ENCODE measurements around the gene MMP17. TPM values are rescaled to one million over a fixed set of nuclear protein-coding genes. Genes with fewer than 3 reads are reported as not detected.

Gene MMP17
- total RNA-seq, 2 experiments from 2014 or later = 0.17 to 0.27 TPM

- Histone ChIP-seq H3K4me1 (ENCODE audit: insufficient read depth, low read length) (no peaks in the 10 kb centered on the region), H3K27me3 (ENCODE audit: control insufficient read depth in 1 of 2, insufficient read depth in 2 of 2, low read length in 2 of 2) (no peaks in the 10 kb centered on the region), H3K9me3 (ENCODE audit: control insufficient read depth in 1 of 2, insufficient read depth in 1 of 2, low read length in 2 of 2) (no peaks in the 10 kb centered on the region), H3K36me3 (ENCODE audit: insufficient read depth, low read length) (no peaks in the 10 kb centered on the region), H3K4me3 (ENCODE audit: low read length) (no peak overlapping the region), H3K27ac (ENCODE audit: low read depth in 1 of 2, low read length in 2 of 2) (no peak overlapping the region)
- POLR2A ChIA-PET = no interaction called here
- intact Hi-C loops (cut with DNase I, micrococcal nuclease) = no loop called here
- no peaks in the 10 kb centered on the region for H3K9me3 Mint-ChIP-seq
- no peaks in the 10 kb centered on the region for H3K4me1 Mint-ChIP-seq (ENCODE audit: low read depth)
- no peaks in the 10 kb centered on the region for H3K27me3 Mint-ChIP-seq
- H3K36me3 Mint-ChIP-seq (ENCODE audit: low read depth) = no peaks in the 10 kb centered on the region
- CTCF ChIA-PET = no interaction called here
- peak in 1 of 14 experiments; percentile 6 for DNase-seq
- ATAC-seq (ENCODE audit: poor library complexity) = no peak
- no peak for TF ChIP-seq CTCF (IDR thresholded peaks at IDR 0.05)
- H3K27ac Mint-ChIP-seq = no peak overlapping the region
- no peak overlapping the region for H3K4me3 Mint-ChIP-seq
These were observed 39.9 kb downstream of the MMP17 start for GRCh38 chr12:131867891-131868675.

- Mint-ChIP-seq H3K4me1 (ENCODE audit: low read depth) (no peaks in the 10 kb centered on the region), H3K27ac (no peak overlapping the region), H3K36me3 (ENCODE audit: low read depth) (no peaks in the 10 kb centered on the region), H3K9me3 (no peaks in the 10 kb centered on the region), H3K27me3 (no peaks in the 10 kb centered on the region), H3K4me3 (no peak overlapping the region)
- ATAC-seq (ENCODE audit: poor library complexity) (no peak), DNase-seq (peak in 1 of 14 experiments; percentile 8)
- Histone ChIP-seq H3K9me3 (ENCODE audit: control insufficient read depth in 1 of 2, insufficient read depth in 1 of 2, low read length in 2 of 2) (peaks cover 0 to 7% of the 10 kb centered on the region in 2 experiments), H3K27me3 (ENCODE audit: control insufficient read depth in 1 of 2, insufficient read depth in 2 of 2, low read length in 2 of 2) (no peaks in the 10 kb centered on the region), H3K4me1 (ENCODE audit: insufficient read depth, low read length) (no peaks in the 10 kb centered on the region), H3K36me3 (ENCODE audit: insufficient read depth, low read length) (no peaks in the 10 kb centered on the region), H3K27ac (ENCODE audit: low read depth in 1 of 2, low read length in 2 of 2) (no peak overlapping the region), H3K4me3 (ENCODE audit: low read length) (no peak overlapping the region)
- intact Hi-C loops (cut with DNase I, micrococcal nuclease) = no loop called here
- no peak for TF ChIP-seq CTCF (IDR thresholded peaks at IDR 0.05)
- CTCF ChIA-PET = no interaction called here
- POLR2A ChIA-PET = no interaction called here
These were observed 41.8 kb downstream of the MMP17 start for GRCh38 chr12:131869871-131870418.

- no peaks in the 10 kb centered on the region for H3K27me3 Mint-ChIP-seq
- TF ChIP-seq CTCF (IDR thresholded peaks at IDR 0.05) = no peak
- intact Hi-C loops (cut with DNase I, micrococcal nuclease) = no loop called here
- no peaks in the 10 kb centered on the region for H3K9me3 Mint-ChIP-seq
- no peak overlapping the region for H3K4me3 Mint-ChIP-seq
- Histone ChIP-seq H3K27ac (ENCODE audit: low read depth in 1 of 2, low read length in 2 of 2) (no peak overlapping the region), H3K9me3 (ENCODE audit: control insufficient read depth in 1 of 2, insufficient read depth in 1 of 2, low read length in 2 of 2) (peaks cover 0 to 7% of the 10 kb centered on the region in 2 experiments), H3K4me3 (ENCODE audit: low read length) (no peak overlapping the region), H3K36me3 (ENCODE audit: insufficient read depth, low read length) (no peaks in the 10 kb centered on the region), H3K27me3 (ENCODE audit: control insufficient read depth in 1 of 2, insufficient read depth in 2 of 2, low read length in 2 of 2) (no peaks in the 10 kb centered on the region), H3K4me1 (ENCODE audit: insufficient read depth, low read length) (no peaks in the 10 kb centered on the region)
- H3K36me3 Mint-ChIP-seq (ENCODE audit: low read depth) = no peaks in the 10 kb centered on the region
- DNase-seq = peak in 1 of 14 experiments; percentile 6
- ChIA-PET POLR2A (no interaction called here), CTCF (no interaction called here)
- H3K4me1 Mint-ChIP-seq (ENCODE audit: low read depth) = no peaks in the 10 kb centered on the region
- no peak for ATAC-seq (ENCODE audit: poor library complexity)
- H3K27ac Mint-ChIP-seq = no peak overlapping the region
These were observed 43.5 kb downstream of the MMP17 start for GRCh38 chr12:131871677-131872076.
